Activated naive CD4-positive, alpha-beta T cell treated with anti-CD3 and anti-CD28 coated beads, Interleukin-2, amount 10 ng/mL, durations not matched to agents 7 days and 5 days (primary cell): ENCODE measurements around the gene MTUS2.

ENCODE experiments used
- CTCF ChIA-PET: fragments of 350-600 bp; sonication (Branson Sonifier 250); formaldehyde crosslinking; loops from one replicate; lab custom pipeline; 2021; ENCODE audit warnings: antibody characterized with exemption; lab: Charles Lee
- DNase-seq: peaks from one replicate; pipeline ENCODE4 v3.0.0-alpha.2; 2020
- H3K27ac Mint-ChIP-seq: one replicate; pipeline ENCODE4 v1.8.0; 2021; ENCODE audit warnings: mild to moderate bottlenecking, moderate library complexity, mixed read lengths
- H3K27me3 Mint-ChIP-seq: one replicate; pipeline ENCODE4 v1.8.0; 2021; ENCODE audit warnings: mild to moderate bottlenecking, mixed read lengths
- H3K36me3 Mint-ChIP-seq: one replicate; pipeline ENCODE4 v1.8.0; 2021; ENCODE audit warnings: mixed read lengths
- H3K4me1 Mint-ChIP-seq: one replicate; pipeline ENCODE4 v1.8.0; 2021; ENCODE audit warnings: mixed read lengths
- H3K4me3 Mint-ChIP-seq: one replicate; pipeline ENCODE4 v1.8.0; 2021; ENCODE audit warnings: mild to moderate bottlenecking, moderate library complexity, mixed read lengths
- H3K9me3 Mint-ChIP-seq: one replicate; pipeline ENCODE4 v1.8.0; 2021; ENCODE audit warnings: mixed read lengths

MTUS2 gene

GRCh38 chr13:28820099-28821051 is at the start of gene MTUS2:
MTUS2 (plus strand) TSS chr13:28820339.
- DNase-seq: no peak
- no peaks in the 10 kb centered on the region for H3K36me3 Mint-ChIP-seq
- H3K4me3 Mint-ChIP-seq: peak within 1 kb of the TSS; percentile 58
- H3K27me3 Mint-ChIP-seq: peaks cover 66% of the 10 kb centered on the region
- peaks cover 8% of the 10 kb centered on the region for H3K4me1 Mint-ChIP-seq
- CTCF ChIA-PET: interaction anchor here (0.7 to 1.6 kb wide), 3 partner anchors 46 to 650 kb away, joined by 3 to 4 read pairs (median 3); no protein-coding TSS in a partner anchor
- peaks cover 2% of the 10 kb centered on the region for H3K9me3 Mint-ChIP-seq
- H3K27ac Mint-ChIP-seq: no peak within 1 kb of the TSS

- Mint-ChIP-seq H3K27me3 (peaks cover 39% of the 10 kb centered on the region), H3K4me3 (no peak overlapping the region), H3K36me3 (no peaks in the 10 kb centered on the region), H3K27ac (no peak overlapping the region), H3K9me3 (peaks cover 3% of the 10 kb centered on the region), H3K4me1 (no peaks in the 10 kb centered on the region)
- CTCF ChIA-PET: no interaction called here
- DNase-seq: no peak
Observed at GRCh38 chr13:28778308-28779215, 41.6 kb upstream of the MTUS2 start.

GRCh38 chr13:28792992-28793391 is 27.1 kb upstream of the MTUS2 start:
- CTCF ChIA-PET: no interaction called here
- Mint-ChIP-seq H3K4me3 (no peak overlapping the region), H3K36me3 (no peaks in the 10 kb centered on the region), H3K27me3 (peaks cover 41% of the 10 kb centered on the region), H3K9me3 (no peaks in the 10 kb centered on the region), H3K27ac (no peak overlapping the region), H3K4me1 (no peaks in the 10 kb centered on the region)
- no peak for DNase-seq

- H3K36me3 Mint-ChIP-seq: no peaks in the 10 kb centered on the region
- H3K4me3 Mint-ChIP-seq: no peak overlapping the region
- no peak overlapping the region for H3K27ac Mint-ChIP-seq
- H3K27me3 Mint-ChIP-seq: peaks cover 27% of the 10 kb centered on the region
- CTCF ChIA-PET: interaction anchor here (1.2 to 1.7 kb wide), 4 partner anchors 9 to 480 kb away, joined by 3 to 9 read pairs (median 4); no protein-coding TSS in a partner anchor
- no peak for DNase-seq
- H3K9me3 Mint-ChIP-seq: no peaks in the 10 kb centered on the region
- H3K4me1 Mint-ChIP-seq: no peaks in the 10 kb centered on the region
Observed at GRCh38 chr13:28794396-28794795, 25.7 kb upstream of the MTUS2 start.

GRCh38 chr13:28796938-28797257 is 23.2 kb upstream of the MTUS2 start:
- CTCF ChIA-PET: interaction anchor here (0.6 to 1.4 kb wide), 17 partner anchors 79 to 739 kb away, joined by 3 to 12 read pairs (median 3); no protein-coding TSS in a partner anchor

GRCh38 chr13:28805193-28805819 is 14.8 kb upstream of the MTUS2 start:
- Mint-ChIP-seq H3K4me1 (no peaks in the 10 kb centered on the region), H3K4me3 (no peak overlapping the region), H3K36me3 (no peaks in the 10 kb centered on the region), H3K9me3 (peaks cover 18% of the 10 kb centered on the region), H3K27ac (no peak overlapping the region), H3K27me3 (peaks cover 9% of the 10 kb centered on the region)
- CTCF ChIA-PET: no interaction called here
- DNase-seq: peak; percentile 51

More at GRCh38 chr13:28796938-28797257, 23.2 kb upstream of the MTUS2 start:
- H3K9me3 Mint-ChIP-seq: no peaks in the 10 kb centered on the region
- H3K36me3 Mint-ChIP-seq: no peaks in the 10 kb centered on the region
- H3K27me3 Mint-ChIP-seq: peaks cover 20% of the 10 kb centered on the region
- no peak overlapping the region for H3K27ac Mint-ChIP-seq
- no peak overlapping the region for H3K4me3 Mint-ChIP-seq
- H3K4me1 Mint-ChIP-seq: no peaks in the 10 kb centered on the region
- no peak for DNase-seq

- Mint-ChIP-seq H3K4me3 (no peak overlapping the region), H3K9me3 (no peaks in the 10 kb centered on the region), H3K27ac (no peak overlapping the region), H3K4me1 (peaks cover 8% of the 10 kb centered on the region), H3K36me3 (no peaks in the 10 kb centered on the region), H3K27me3 (peaks cover 52% of the 10 kb centered on the region)
- DNase-seq: no peak
- CTCF ChIA-PET: interaction anchor here (0.7 to 1.4 kb wide), 3 partner anchors 10 to 137 kb away, joined by 3 read pairs; no protein-coding TSS in a partner anchor
Observed at GRCh38 chr13:28817204-28817603, 2.9 kb upstream of the MTUS2 start.

GRCh38 chr13:28819046-28819730 is 951 bp upstream of the MTUS2 start:
- H3K9me3 Mint-ChIP-seq: peaks cover 2% of the 10 kb centered on the region
- H3K4me3 Mint-ChIP-seq: peak overlapping the region; percentile 58
- DNase-seq: no peak
- H3K27ac Mint-ChIP-seq: no peak overlapping the region
- H3K27me3 Mint-ChIP-seq: peaks cover 61% of the 10 kb centered on the region
- CTCF ChIA-PET: interaction anchor here (0.9 to 1.6 kb wide), 5 partner anchors 20 to 545 kb away, joined by 3 to 5 read pairs (median 4); no protein-coding TSS in a partner anchor
- no peaks in the 10 kb centered on the region for H3K36me3 Mint-ChIP-seq
- peaks cover 8% of the 10 kb centered on the region for H3K4me1 Mint-ChIP-seq

GRCh38 chr13:28819735-28820098 is 422 bp upstream of the MTUS2 start:
- H3K9me3 Mint-ChIP-seq: peaks cover 2% of the 10 kb centered on the region
- H3K27ac Mint-ChIP-seq: no peak overlapping the region
- peaks cover 8% of the 10 kb centered on the region for H3K4me1 Mint-ChIP-seq
- CTCF ChIA-PET: interaction anchor here (0.9 to 1.6 kb wide), 3 partner anchors 45 to 545 kb away, joined by 3 to 4 read pairs (median 3); no protein-coding TSS in a partner anchor
- DNase-seq: peak; percentile 60
- no peak overlapping the region for H3K4me3 Mint-ChIP-seq
- no peaks in the 10 kb centered on the region for H3K36me3 Mint-ChIP-seq
- peaks cover 64% of the 10 kb centered on the region for H3K27me3 Mint-ChIP-seq

- CTCF ChIA-PET: no interaction called here
- DNase-seq: no peak
- Mint-ChIP-seq H3K27ac (no peak overlapping the region), H3K9me3 (peaks cover 2% of the 10 kb centered on the region), H3K4me1 (peaks cover 8% of the 10 kb centered on the region), H3K4me3 (no peak overlapping the region), H3K27me3 (peaks cover 62% of the 10 kb centered on the region), H3K36me3 (no peaks in the 10 kb centered on the region)
Observed at GRCh38 chr13:28822151-28822550, 2.0 kb downstream of the MTUS2 start.

- H3K4me3 Mint-ChIP-seq: no peak overlapping the region
- CTCF ChIA-PET: no interaction called here
- peaks cover 8% of the 10 kb centered on the region for H3K4me1 Mint-ChIP-seq
- H3K27ac Mint-ChIP-seq: no peak overlapping the region
- H3K36me3 Mint-ChIP-seq: no peaks in the 10 kb centered on the region
- H3K27me3 Mint-ChIP-seq: peaks cover 56% of the 10 kb centered on the region
- H3K9me3 Mint-ChIP-seq: peaks cover 2% of the 10 kb centered on the region
- DNase-seq: no peak
Observed at GRCh38 chr13:28822801-28823200, 2.7 kb downstream of the MTUS2 start.

- H3K27me3 Mint-ChIP-seq: peaks cover 34% of the 10 kb centered on the region
- H3K4me3 Mint-ChIP-seq: no peak overlapping the region
- CTCF ChIA-PET: interaction anchor here (1.0 kb wide), 1 partner anchor 30 kb away, joined by 3 read pairs; no protein-coding TSS in a partner anchor
- no peak overlapping the region for H3K27ac Mint-ChIP-seq
- peaks cover 3% of the 10 kb centered on the region for H3K4me1 Mint-ChIP-seq
- H3K9me3 Mint-ChIP-seq: peaks cover 12% of the 10 kb centered on the region
- H3K36me3 Mint-ChIP-seq: no peaks in the 10 kb centered on the region
- no peak for DNase-seq
Observed at GRCh38 chr13:28825379-28825778, 5.2 kb downstream of the MTUS2 start.

GRCh38 chr13:28826368-28826767 is 6.2 kb downstream of the MTUS2 start:
- DNase-seq: no peak
- H3K27me3 Mint-ChIP-seq: peaks cover 26% of the 10 kb centered on the region
- peaks cover 18% of the 10 kb centered on the region for H3K9me3 Mint-ChIP-seq
- no peak overlapping the region for H3K27ac Mint-ChIP-seq
- H3K36me3 Mint-ChIP-seq: no peaks in the 10 kb centered on the region
- H3K4me3 Mint-ChIP-seq: no peak overlapping the region
- no peaks in the 10 kb centered on the region for H3K4me1 Mint-ChIP-seq
- CTCF ChIA-PET: interaction anchor here (0.6 to 0.9 kb wide), 2 partner anchors 9 to 956 kb away, joined by 3 read pairs; no protein-coding TSS in a partner anchor
